NK-92 treated with Interleukin-12 subunit alpha and Interleukin-12 subunit beta, amount 100 ng/mL, for 24 hours (cell line): ENCODE measurements around the gene GPRIN1.
A peak's percentile ranks its signal among the peaks of the same experiment; 100 is the strongest.
"Not testable (repeated sequence)": the region's sequence is repeated elsewhere in the genome, so short reads cannot be mapped to it uniquely, and the experiment has no call there.

Experiments
- DNase-seq: peaks from one replicate; lab custom pipeline; 2025; lab: John Stamatoyannopoulos, UW

GPRIN1 gene

GRCh38 chr5:176624938-176625337 lies 15.0 kb upstream of the GPRIN1 start:
- no peak for DNase-seq

GRCh38 chr5:176624142-176624541 lies 14.2 kb upstream of the GPRIN1 start:
- DNase-seq: no peak

- no peak for DNase-seq
These were observed 11.7 kb upstream of the GPRIN1 start for GRCh38 chr5:176621661-176622079.

GRCh38 chr5:176620333-176620981 lies 10.5 kb upstream of the GPRIN1 start:
- no peak for DNase-seq

- no peak for DNase-seq
These were observed 9.8 kb upstream of the GPRIN1 start for GRCh38 chr5:176619569-176620332.

- DNase-seq: no peak
These were observed 9.2 kb upstream of the GPRIN1 start for GRCh38 chr5:176619203-176619568.

- no peak for DNase-seq
These were observed 8.8 kb upstream of the GPRIN1 start for GRCh38 chr5:176618783-176619182.

GRCh38 chr5:176616511-176616910 lies 6.6 kb upstream of the GPRIN1 start:
- DNase-seq: no peak

GRCh38 chr5:176614805-176615478 lies 5.0 kb upstream of the GPRIN1 start:
- no peak for DNase-seq

- no peak for DNase-seq
These were observed 2.9 kb upstream of the GPRIN1 start for GRCh38 chr5:176612855-176613254.

- DNase-seq: no peak
These were observed 2.1 kb upstream of the GPRIN1 start for GRCh38 chr5:176612008-176612407.

- DNase-seq: peak; percentile 9
These were observed 1.5 kb upstream of the GPRIN1 start for GRCh38 chr5:176611435-176611834.

GRCh38 chr5:176610435-176610773 lies 448 bp upstream of the GPRIN1 start:
- peak; percentile 40 for DNase-seq

- DNase-seq: no peak
These were observed 826 bp downstream of the GPRIN1 start for GRCh38 chr5:176608937-176609723.

GRCh38 chr5:176608142-176608705 lies 1.7 kb downstream of the GPRIN1 start:
- no peak for DNase-seq

- no peak for DNase-seq
These were observed 3.1 kb downstream of the GPRIN1 start for GRCh38 chr5:176606875-176607274.

- DNase-seq: no peak
These were observed 3.9 kb downstream of the GPRIN1 start for GRCh38 chr5:176606032-176606431.

GRCh38 chr5:176603091-176603490 lies 6.9 kb downstream of the GPRIN1 start:
- no peak for DNase-seq

- no peak for DNase-seq
These were observed 8.0 kb downstream of the GPRIN1 start for GRCh38 chr5:176601901-176602482.

GRCh38 chr5:176599749-176600430 lies 10.1 kb downstream of the GPRIN1 start:
- DNase-seq: not testable (repeated sequence)
